Measurements from ENCODE around the gene ULK4.

DNA sequence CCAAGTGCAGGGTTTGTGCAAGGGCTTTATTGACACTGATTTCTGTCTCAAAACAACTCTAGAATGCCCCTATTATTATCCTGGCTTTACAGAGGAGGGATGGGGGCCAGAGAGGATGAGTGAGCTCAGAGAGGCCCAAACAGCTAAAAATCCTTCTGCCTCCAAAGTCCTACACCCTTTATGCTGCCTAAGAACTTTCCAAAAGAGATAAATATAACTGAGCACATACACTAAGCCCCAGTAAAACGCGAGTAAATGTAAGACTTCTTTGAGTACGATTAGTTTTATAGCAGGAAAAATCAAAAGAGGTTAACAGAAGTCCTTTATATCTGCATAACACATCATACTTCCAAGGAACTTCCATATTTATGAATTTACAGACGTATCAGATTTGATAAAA is 613.5 kb downstream of the ULK4 start:
- TF ChIP-seq, protein P1, sequence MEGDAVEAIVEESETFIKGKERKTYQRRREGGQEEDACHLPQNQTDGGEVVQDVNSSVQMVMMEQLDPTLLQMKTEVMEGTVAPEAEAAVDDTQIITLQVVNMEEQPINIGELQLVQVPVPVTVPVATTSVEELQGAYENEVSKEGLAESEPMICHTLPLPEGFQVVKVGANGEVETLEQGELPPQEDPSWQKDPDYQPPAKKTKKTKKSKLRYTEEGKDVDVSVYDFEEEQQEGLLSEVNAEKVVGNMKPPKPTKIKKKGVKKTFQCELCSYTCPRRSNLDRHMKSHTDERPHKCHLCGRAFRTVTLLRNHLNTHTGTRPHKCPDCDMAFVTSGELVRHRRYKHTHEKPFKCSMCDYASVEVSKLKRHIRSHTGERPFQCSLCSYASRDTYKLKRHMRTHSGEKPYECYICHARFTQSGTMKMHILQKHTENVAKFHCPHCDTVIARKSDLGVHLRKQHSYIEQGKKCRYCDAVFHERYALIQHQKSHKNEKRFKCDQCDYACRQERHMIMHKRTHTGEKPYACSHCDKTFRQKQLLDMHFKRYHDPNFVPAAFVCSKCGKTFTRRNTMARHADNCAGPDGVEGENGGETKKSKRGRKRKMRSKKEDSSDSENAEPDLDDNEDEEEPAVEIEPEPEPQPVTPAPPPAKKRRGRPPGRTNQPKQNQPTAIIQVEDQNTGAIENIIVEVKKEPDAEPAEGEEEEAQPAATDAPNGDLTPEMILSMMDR (conservative IDR thresholded peaks at IDR 0.05) = no peak
- TF ChIP-seq EZH2 (IDR thresholded peaks at IDR 0.05; ENCODE audit: low read depth) = no peak
